ENCODE measurements around the gene SMIM21. TPM values are rescaled to one million over a fixed set of nuclear protein-coding genes. Genes with fewer than 3 reads are reported as not detected.

The SMIM21 gene
- total and polyA plus RNA-seq, 2 of the 8 experiments (the other 6 are each of a cell fraction or from before 2014, with no cell fraction given) = not detected

DNA sequence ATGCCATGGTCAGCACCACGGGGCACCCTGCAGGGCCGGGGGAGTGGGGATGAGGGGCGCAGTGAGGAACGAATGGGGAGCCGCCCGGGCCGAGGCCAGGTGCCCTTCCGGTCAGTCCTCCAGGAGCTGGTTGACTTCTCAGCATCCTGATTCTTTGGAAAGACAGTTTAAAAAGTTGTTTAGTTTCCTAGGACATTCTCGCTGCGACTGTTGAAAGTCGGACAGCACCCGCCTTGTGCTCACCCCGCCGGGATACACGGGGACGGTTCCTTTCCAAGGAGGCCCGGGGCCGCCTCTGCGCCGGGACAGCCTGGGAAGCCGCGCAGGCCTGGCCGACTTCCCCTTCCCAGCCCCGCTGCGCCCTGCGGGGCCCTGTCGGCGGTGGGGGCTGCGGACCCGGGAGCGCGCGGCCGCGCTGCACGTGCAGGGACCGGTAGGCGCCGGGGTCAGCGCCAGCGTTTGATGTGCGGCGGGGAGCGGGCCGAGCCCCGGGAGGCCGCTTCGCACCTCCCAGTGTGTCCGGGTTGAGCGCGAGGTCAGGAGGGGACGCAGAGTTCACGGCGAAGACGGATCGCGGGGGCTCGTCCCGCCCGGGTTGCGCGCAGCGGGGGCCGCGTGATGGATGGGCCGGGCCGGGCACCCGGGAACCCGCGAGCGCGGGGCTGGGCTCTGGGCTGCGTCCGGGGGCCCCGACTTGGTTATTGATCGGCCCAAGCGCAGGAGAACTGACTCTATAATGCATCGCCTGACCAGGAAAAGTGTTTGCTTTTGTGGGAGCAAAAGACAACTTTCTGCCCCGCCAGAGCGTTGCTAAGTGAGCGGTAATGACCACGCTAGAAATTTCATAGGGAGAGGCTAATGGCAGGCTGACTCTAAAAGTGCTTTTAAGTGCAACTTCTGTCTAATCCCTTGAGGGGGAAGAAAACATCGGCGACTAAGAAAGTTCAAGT is 28.0 kb upstream of the SMIM21 start (continued):
- TF ChIP-seq CTBP2 (IDR thresholded peaks at IDR 0.05; ENCODE audit: borderline replicate concordance, insufficient read depth, insufficient read length, low read length) (no peak), PHF8 (conservative IDR thresholded peaks at IDR 0.05; ENCODE audit: low read depth, low read length) (no peak), POLR2A (IDR thresholded peaks at IDR 0.05; ENCODE audit: control extremely low read depth in 1 of 2, low read depth in 2 of 2, low read length in 2 of 2) (no peak), TAF7 (optimal IDR thresholded peaks at IDR 0.05; ENCODE audit: borderline replicate concordance, low read depth, low read length) (no peak), EGR1 (IDR thresholded peaks at IDR 0.05; ENCODE audit: borderline replicate concordance, low read depth, low read length) (no peak), TBP (IDR thresholded peaks at IDR 0.05; ENCODE audit: low read depth, low read length) (no peak), SAP30 (IDR thresholded peaks at IDR 0.05; ENCODE audit: insufficient read depth, insufficient replicate concordance, low read length) (no peak), RNF2 (IDR thresholded peaks at IDR 0.05; ENCODE audit: borderline replicate concordance, low read depth, low read length, missing control alignments, poor library complexity, severe bottlenecking) (no peak), GTF2F1 (IDR thresholded peaks at IDR 0.05; ENCODE audit: borderline replicate concordance, low read depth, low read length) (no peak), SUZ12 (IDR thresholded peaks at IDR 0.05; ENCODE audit: low read length) (peak; percentile 59; the same call in 1 of the 2 replicates), YY1 (IDR thresholded peaks at IDR 0.05; ENCODE audit: low read depth, low read length) (no peak), MAFK (IDR thresholded peaks at IDR 0.05; ENCODE audit: low read depth, low read length) (no peak), KDM1A (IDR thresholded peaks at IDR 0.05; ENCODE audit: borderline replicate concordance, low read length) (no peak), SIX5 (IDR thresholded peaks at IDR 0.05; ENCODE audit: low read depth, low read length) (no peak), HDAC2 (IDR thresholded peaks at IDR 0.05; ENCODE audit: borderline replicate concordance in 1 of 2, low read depth in 2 of 2, low read length in 2 of 2) (0 out of 4 replicates have a peak, but pooled peaks of 1 of the 2 experiments have one; percentile 67), NANOG (IDR thresholded peaks at IDR 0.05; ENCODE audit: insufficient read depth, low read depth, low read length, poor library complexity, severe bottlenecking) (no peak)
- TF ChIP-seq, protein P1, sequence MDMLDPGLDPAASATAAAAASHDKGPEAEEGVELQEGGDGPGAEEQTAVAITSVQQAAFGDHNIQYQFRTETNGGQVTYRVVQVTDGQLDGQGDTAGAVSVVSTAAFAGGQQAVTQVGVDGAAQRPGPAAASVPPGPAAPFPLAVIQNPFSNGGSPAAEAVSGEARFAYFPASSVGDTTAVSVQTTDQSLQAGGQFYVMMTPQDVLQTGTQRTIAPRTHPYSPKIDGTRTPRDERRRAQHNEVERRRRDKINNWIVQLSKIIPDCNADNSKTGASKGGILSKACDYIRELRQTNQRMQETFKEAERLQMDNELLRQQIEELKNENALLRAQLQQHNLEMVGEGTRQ (IDR thresholded peaks at IDR 0.05; ENCODE audit: low read length) = no peak
- TF ChIP-seq, protein P2, sequence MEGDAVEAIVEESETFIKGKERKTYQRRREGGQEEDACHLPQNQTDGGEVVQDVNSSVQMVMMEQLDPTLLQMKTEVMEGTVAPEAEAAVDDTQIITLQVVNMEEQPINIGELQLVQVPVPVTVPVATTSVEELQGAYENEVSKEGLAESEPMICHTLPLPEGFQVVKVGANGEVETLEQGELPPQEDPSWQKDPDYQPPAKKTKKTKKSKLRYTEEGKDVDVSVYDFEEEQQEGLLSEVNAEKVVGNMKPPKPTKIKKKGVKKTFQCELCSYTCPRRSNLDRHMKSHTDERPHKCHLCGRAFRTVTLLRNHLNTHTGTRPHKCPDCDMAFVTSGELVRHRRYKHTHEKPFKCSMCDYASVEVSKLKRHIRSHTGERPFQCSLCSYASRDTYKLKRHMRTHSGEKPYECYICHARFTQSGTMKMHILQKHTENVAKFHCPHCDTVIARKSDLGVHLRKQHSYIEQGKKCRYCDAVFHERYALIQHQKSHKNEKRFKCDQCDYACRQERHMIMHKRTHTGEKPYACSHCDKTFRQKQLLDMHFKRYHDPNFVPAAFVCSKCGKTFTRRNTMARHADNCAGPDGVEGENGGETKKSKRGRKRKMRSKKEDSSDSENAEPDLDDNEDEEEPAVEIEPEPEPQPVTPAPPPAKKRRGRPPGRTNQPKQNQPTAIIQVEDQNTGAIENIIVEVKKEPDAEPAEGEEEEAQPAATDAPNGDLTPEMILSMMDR (IDR thresholded peaks at IDR 0.05; ENCODE audit: control extremely low read depth in 1 of 3, insufficient read depth in 1 of 3, low read depth in 1 of 3, low read length in 3 of 3) = no peak
